ENCODE data around the gene SBNO1. TPM values are rescaled to one million over a fixed set of nuclear protein-coding genes. Genes with fewer than 3 reads are reported as not detected.

SBNO1 gene
- total RNA-seq, 4 donors from 2014 or later: 18.2 to 26.6 (median 25.8) TPM

- peaks cover 14% of the 10 kb centered on the region for H3K36me3 ChIP-seq
- 65% methylated on average over 9 of the region's 9 CpGs for WGBS
Observed at GRCh38 chr12:123286652-123287373, 77.8 kb downstream of the SBNO1 start.

DNA sequence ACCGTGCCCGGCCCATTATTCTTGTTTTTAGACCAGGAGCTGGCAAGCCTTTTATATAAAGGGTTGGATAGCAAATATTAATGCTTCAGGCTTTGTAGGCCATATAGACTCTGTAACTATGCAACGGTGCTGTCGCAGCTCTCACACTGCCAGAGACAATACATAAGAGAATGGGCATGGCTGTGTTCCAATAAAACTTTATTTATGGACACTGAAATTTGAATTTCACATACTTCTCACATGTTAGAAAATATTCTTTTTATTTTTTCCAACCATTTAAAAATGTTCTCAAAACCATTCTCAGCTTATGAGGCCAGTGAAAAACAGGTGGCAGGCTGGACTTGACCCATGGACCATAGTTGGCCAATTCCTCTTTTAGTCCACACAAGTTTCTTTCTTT lies 80.0 kb downstream of the SBNO1 start:
- no peak for TF ChIP-seq CTCF (IDR thresholded peaks at IDR 0.05)
- no peak for TF ChIP-seq POLR2AphosphoS5 (IDR thresholded peaks at IDR 0.05)
- WGBS: 94% methylated on average over 4 of the region's 4 CpGs
- DNase-seq (ENCODE audit: low spot score in 2 of 2): no peak
- Histone ChIP-seq H3K4me3 (no peak overlapping the region), H3K27ac (no peak overlapping the region), H3K4me1 (no peaks in the 10 kb centered on the region), H3K9me3 (no peaks in the 10 kb centered on the region), H3K36me3 (peaks cover 5% of the 10 kb centered on the region), H3K27me3 (no peaks in the 10 kb centered on the region)

More at GRCh38 chr12:123286652-123287373, 77.8 kb downstream of the SBNO1 start:
- Histone ChIP-seq H3K27me3 (no peaks in the 10 kb centered on the region), H3K4me1 (no peaks in the 10 kb centered on the region), H3K27ac (no peak overlapping the region), H3K4me3 (no peak overlapping the region), H3K9me3 (no peaks in the 10 kb centered on the region)
- no peak for DNase-seq (ENCODE audit: low spot score in 2 of 2)
- no peak for TF ChIP-seq POLR2A (IDR thresholded peaks at IDR 0.05)
- TF ChIP-seq POLR2AphosphoS5 (IDR thresholded peaks at IDR 0.05): no peak
- no peak for TF ChIP-seq CTCF (IDR thresholded peaks at IDR 0.05)
- no peak for TF ChIP-seq EP300 (IDR thresholded peaks at IDR 0.05)

DNA sequence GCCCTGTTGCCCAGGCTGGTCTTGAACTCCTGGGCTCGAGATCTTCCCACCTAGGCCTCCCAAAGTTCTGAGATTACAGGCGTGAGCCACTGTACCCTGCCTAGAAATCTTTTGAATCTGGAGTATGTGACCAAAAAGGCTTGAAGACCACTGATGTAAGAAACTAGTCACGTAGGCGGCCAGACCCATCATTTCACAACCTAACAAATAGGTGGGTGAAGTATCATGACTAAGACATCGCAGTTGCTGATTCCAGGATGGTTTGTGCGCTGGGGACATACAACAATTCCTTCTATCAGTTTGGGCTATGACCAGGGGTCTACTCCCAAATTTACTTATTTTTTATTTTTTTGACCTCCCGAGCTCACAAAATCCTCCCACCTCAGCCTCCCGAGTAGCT lies 81.2 kb downstream of the SBNO1 start:
- TF ChIP-seq POLR2A (IDR thresholded peaks at IDR 0.05) (no peak), EP300 (IDR thresholded peaks at IDR 0.05) (no peak), POLR2AphosphoS5 (IDR thresholded peaks at IDR 0.05) (no peak), CTCF (IDR thresholded peaks at IDR 0.05) (no peak)
- no peaks in the 10 kb centered on the region for H3K27me3 ChIP-seq
- DNase-seq (ENCODE audit: low spot score in 2 of 2): peak in 1 of 2 donors; percentile 16
- H3K4me3 ChIP-seq: no peak overlapping the region
- no peak overlapping the region for H3K27ac ChIP-seq
- 94% methylated on average over 7 of the region's 8 CpGs for WGBS
- no peaks in the 10 kb centered on the region for H3K4me1 ChIP-seq
- no peaks in the 10 kb centered on the region for H3K9me3 ChIP-seq
- no peaks in the 10 kb centered on the region for H3K36me3 ChIP-seq

GRCh38 chr12:123282111-123282510 lies 82.5 kb downstream of the SBNO1 start:
- Histone ChIP-seq H3K27me3 (no peaks in the 10 kb centered on the region), H3K27ac (no peak overlapping the region), H3K9me3 (no peaks in the 10 kb centered on the region), H3K36me3 (no peaks in the 10 kb centered on the region), H3K4me3 (no peak overlapping the region), H3K4me1 (no peaks in the 10 kb centered on the region)
- TF ChIP-seq CTCF (IDR thresholded peaks at IDR 0.05) (no peak), EP300 (IDR thresholded peaks at IDR 0.05) (no peak), POLR2AphosphoS5 (IDR thresholded peaks at IDR 0.05) (no peak), POLR2A (IDR thresholded peaks at IDR 0.05) (no peak)
- DNase-seq (ENCODE audit: low spot score in 2 of 2): peak in 1 of 2 donors; percentile 10
- 96% methylated on average over 10 of the region's 10 CpGs for WGBS

- TF ChIP-seq POLR2A (IDR thresholded peaks at IDR 0.05): no peak
- TF ChIP-seq POLR2AphosphoS5 (IDR thresholded peaks at IDR 0.05): no peak
- no peak for TF ChIP-seq EP300 (IDR thresholded peaks at IDR 0.05)
- no peak for TF ChIP-seq CTCF (IDR thresholded peaks at IDR 0.05)
- H3K36me3 ChIP-seq: no peaks in the 10 kb centered on the region
- no peak overlapping the region for H3K4me3 ChIP-seq
- no peaks in the 10 kb centered on the region for H3K4me1 ChIP-seq
- no peak for DNase-seq (ENCODE audit: low spot score in 2 of 2)
- H3K27ac ChIP-seq: no peak overlapping the region
- H3K27me3 ChIP-seq: no peaks in the 10 kb centered on the region
- WGBS: 76% methylated on average over 2 of the region's 2 CpGs
- H3K9me3 ChIP-seq: no peaks in the 10 kb centered on the region
Observed at GRCh38 chr12:123280971-123281370, 83.7 kb downstream of the SBNO1 start.
